SK-N-SH treated with all-trans-retinoic acid at 6 μM for 48 hours (cell line): Measurements from ENCODE around the gene CCNT1.
"Not testable (repeated sequence)": the region's sequence is repeated elsewhere in the genome, so short reads cannot be mapped to it uniquely, and the experiment has no call there.

ENCODE experiments used
- ATAC-seq: fragments of 200-7000 bp; cut with Tn5 transposase; 3 replicates; pipeline ENCODE4 v1.9.1; 2020; ENCODE audit warnings: mild to moderate bottlenecking, moderate library complexity
- ARNTL ChIP-seq: fragments of 450-650 bp; formaldehyde crosslinking; IDR thresholded peaks from 2 replicates; pipeline ENCODE4 v1.5.0; 2020; ENCODE audit warnings: low read depth, mild to moderate bottlenecking, moderate library complexity, borderline replicate concordance
- BACH2 ChIP-seq: fragments of 250-450 bp; sonication (Bioruptor Pico); IDR thresholded peaks from 2 replicates; pipeline ENCODE4 v1.9.0; 2021; ENCODE audit warnings: mild to moderate bottlenecking, borderline replicate concordance
- CREB5 ChIP-seq: fragments of 250-450 bp; sonication (Bioruptor Pico); IDR thresholded peaks from 2 replicates; pipeline ENCODE4 v1.5.1; 2020; ENCODE audit warnings: low read depth, mild to moderate bottlenecking, moderate library complexity
- CSDC2 ChIP-seq: fragments of 250-450 bp; sonication (Bioruptor Pico); IDR thresholded peaks from 2 replicates; pipeline ENCODE4 v1.5.0; 2020; ENCODE audit warnings: mild to moderate bottlenecking, moderate library complexity
- CSRNP3 ChIP-seq: fragments of 250-450 bp; sonication (Bioruptor Pico); IDR thresholded peaks from 2 replicates; pipeline ENCODE4 v1.5.1; 2021; ENCODE audit warnings: mild to moderate bottlenecking, moderate library complexity
- ESRRG ChIP-seq: fragments of 250-450 bp; sonication (Bioruptor Pico); IDR thresholded peaks from 2 replicates; pipeline ENCODE4 v1.6.1; 2021; ENCODE audit warnings: mild to moderate bottlenecking
- GLIS3 ChIP-seq: fragments of 250-450 bp; sonication (Bioruptor Pico); IDR thresholded peaks from 2 replicates; pipeline ENCODE4 v1.5.0; 2020; ENCODE audit warnings: mild to moderate bottlenecking, moderate library complexity
- ISL1 ChIP-seq: fragments of 250-450 bp; sonication (Bioruptor Pico); IDR thresholded peaks from 2 replicates; pipeline ENCODE4 v2.1.2; 2022; ENCODE audit warnings: mild to moderate bottlenecking, moderate library complexity
- PATZ1 ChIP-seq: fragments of 250-450 bp; sonication (Bioruptor Pico); IDR thresholded peaks from 2 replicates; pipeline ENCODE4 v1.8.0; 2020; ENCODE audit warnings: mild to moderate bottlenecking, moderate library complexity, borderline replicate concordance
- POU6F1 ChIP-seq: fragments of 250-450 bp; sonication (Bioruptor Pico); IDR thresholded peaks from 2 replicates; pipeline ENCODE4 v1.8.0; 2021; ENCODE audit warnings: low read depth, mild to moderate bottlenecking, moderate library complexity, borderline replicate concordance
- PPARA ChIP-seq: fragments of 250-450 bp; sonication (Bioruptor Pico); IDR thresholded peaks from 2 replicates; pipeline ENCODE4 v1.5.0; 2020; ENCODE audit warnings: mild to moderate bottlenecking, borderline replicate concordance
- RARB ChIP-seq: fragments of 250-450 bp; sonication (Bioruptor Pico); IDR thresholded peaks from 2 replicates; pipeline ENCODE4 v1.8.0; 2021; ENCODE audit warnings: mild to moderate bottlenecking, moderate library complexity
- SNAI2 ChIP-seq: fragments of 250-450 bp; sonication (Bioruptor Pico); IDR thresholded peaks from 2 replicates; pipeline ENCODE4 v1.5.0; 2020; ENCODE audit warnings: mild to moderate bottlenecking, moderate library complexity
- TCF4 ChIP-seq: fragments of 250-450 bp; sonication (Bioruptor Pico); IDR thresholded peaks from 2 replicates; pipeline ENCODE4 v1.8.0; 2021; ENCODE audit warnings: mild to moderate bottlenecking, moderate library complexity, borderline replicate concordance
- TOX ChIP-seq: fragments of 250-450 bp; sonication (Bioruptor Pico); IDR thresholded peaks from 2 replicates; pipeline ENCODE4 v1.8.0; 2021; ENCODE audit warnings: mild to moderate bottlenecking, moderate library complexity, borderline replicate concordance
- TSHZ2 ChIP-seq: fragments of 250-450 bp; sonication (Bioruptor Pico); IDR thresholded peaks from 2 replicates; pipeline ENCODE4 v1.5.0; 2020; ENCODE audit warnings: mild to moderate bottlenecking, moderate library complexity
- ZC3H10 ChIP-seq: fragments of 250-450 bp; sonication (Bioruptor Pico); IDR thresholded peaks from 2 replicates; pipeline ENCODE4 v1.5.1; 2021; ENCODE audit warnings: mild to moderate bottlenecking, moderate library complexity
- ZFP3 ChIP-seq: fragments of 250-450 bp; sonication (Bioruptor Pico); IDR thresholded peaks from 2 replicates; pipeline ENCODE4 v1.5.0; 2020; ENCODE audit warnings: mild to moderate bottlenecking, moderate library complexity
- ZFP30 ChIP-seq: fragments of 450-650 bp; formaldehyde crosslinking; IDR thresholded peaks from 2 replicates; pipeline ENCODE4 v1.5.0; 2022; ENCODE audit warnings: mild to moderate bottlenecking, moderate library complexity
- ZNF565 ChIP-seq: fragments of 450-650 bp; formaldehyde crosslinking; conservative IDR thresholded peaks from 2 replicates; pipeline ENCODE4 v1.5.0; 2020; ENCODE audit warnings: low read depth, mild to moderate bottlenecking, moderate library complexity
- ZNF70 ChIP-seq: fragments of 450-650 bp; formaldehyde crosslinking; IDR thresholded peaks from 2 replicates; pipeline ENCODE4 v1.5.0; 2020; ENCODE audit warnings: mild to moderate bottlenecking, moderate library complexity
- ZNF8 ChIP-seq: fragments of 450-650 bp; formaldehyde crosslinking; IDR thresholded peaks from 2 replicates; pipeline ENCODE4 v1.5.0; 2020; ENCODE audit warnings: mild to moderate bottlenecking, moderate library complexity

Gene CCNT1

GRCh38 chr12:48716168-48716492 lies 377 bp downstream of the CCNT1 start:
- ATAC-seq: no peak; the same call in 2 of the 3 replicates

GRCh38 chr12:48712209-48712608 lies 4.3 kb downstream of the CCNT1 start:
- no peak for ATAC-seq
- no peak for TF ChIP-seq CSDC2 (CRISPR knock-in tag)
- no peak for TF ChIP-seq CREB5 (CRISPR knock-in tag)
- TF ChIP-seq POU6F1: no peak
- TF ChIP-seq ZNF565 (CRISPR knock-in tag): no peak
- no peak for TF ChIP-seq ZNF70 (CRISPR knock-in tag)
- no peak for TF ChIP-seq TCF4 (CRISPR knock-in tag)
- no peak for TF ChIP-seq TOX (CRISPR knock-in tag)
- TF ChIP-seq BACH2: no peak
- no peak for TF ChIP-seq ZFP30 (CRISPR knock-in tag)
- no peak for TF ChIP-seq PATZ1 (CRISPR knock-in tag)
- TF ChIP-seq TSHZ2 (CRISPR knock-in tag): no peak
- TF ChIP-seq ZNF8 (CRISPR knock-in tag): no peak
- TF ChIP-seq SNAI2 (CRISPR knock-in tag): no peak
- no peak for TF ChIP-seq ZFP3

More at GRCh38 chr12:48716168-48716492, 377 bp downstream of the CCNT1 start:
- TF ChIP-seq SNAI2 (CRISPR knock-in tag) (no peak), POU6F1 (no peak), ZNF70 (CRISPR knock-in tag) (no peak), TOX (CRISPR knock-in tag) (no peak), CSRNP3 (CRISPR knock-in tag) (no peak), ESRRG (CRISPR knock-in tag) (no peak), CSDC2 (CRISPR knock-in tag) (no peak), GLIS3 (CRISPR knock-in tag) (no peak), ISL1 (no peak), ZNF8 (CRISPR knock-in tag) (no peak), PATZ1 (CRISPR knock-in tag) (no peak), RARB (CRISPR knock-in tag) (no peak), ARNTL (no peak), PPARA (CRISPR knock-in tag) (no peak), ZC3H10 (no peak), BACH2 (no peak), ZFP30 (CRISPR knock-in tag) (no peak), ZFP3 (no peak)

- ATAC-seq: not testable (repeated sequence)
These were observed 17.7 kb downstream of the CCNT1 start for GRCh38 chr12:48698822-48699221.
